ENCODE results near the gene ACP1. TPM values are rescaled to one million over a fixed set of nuclear protein-coding genes. Genes with fewer than 3 reads are reported as not detected.

The ACP1 gene
- total RNA-seq, 1 experiment from 2014 or later, result 90.9 TPM

DNA sequence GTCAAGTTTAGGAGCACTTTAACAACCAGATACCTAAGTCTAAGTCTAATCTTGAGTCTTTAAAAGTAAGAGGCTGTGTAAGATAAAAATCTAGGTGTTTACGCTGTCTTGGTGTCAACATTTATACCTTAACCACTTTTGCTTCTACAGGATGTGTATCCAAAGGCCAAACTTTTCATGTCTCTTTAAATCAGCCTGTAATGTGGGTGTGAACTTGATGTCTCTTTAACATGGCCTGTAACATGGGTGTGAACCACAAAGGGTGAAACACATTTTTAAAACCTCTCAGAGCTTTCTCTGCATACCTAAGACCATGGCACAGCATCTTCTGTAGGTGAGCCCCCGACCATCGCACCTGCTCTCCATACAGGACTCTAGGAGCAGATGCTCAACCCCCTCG, 41.3 kb upstream of the ACP1 start:
- no peak for DNase-seq (ENCODE audit: low read depth, low spot score)
- BruUV-seq (replicated peaks), result no TSS peak
- in situ Hi-C loops (cut with HindIII; ENCODE audit: low pct_unique_long_range_greater_than_20kb, low sequenced_read_pairs), result no loop called here
- no peaks in the 10 kb centered on the region for H3K9me3 ChIP-seq (ENCODE audit: control insufficient read depth, insufficient read depth, low read depth, low read length)
- POLR2A ChIA-PET, result no interaction called here
- CTCF ChIA-PET, result no interaction called here
- intact Hi-C loops (cut with micrococcal nuclease; ENCODE audit: unreplicated experiment), result no loop called here
- ATAC-seq, result no peak
- no peaks in the 10 kb centered on the region for H3K27me3 ChIP-seq (ENCODE audit: control insufficient read depth, insufficient read depth, low read length)
- TF ChIP-seq SIN3A (IDR thresholded peaks at IDR 0.05; ENCODE audit: borderline replicate concordance, insufficient read depth, low read depth, low read length), result no peak
- TF ChIP-seq TCF7L2 (IDR thresholded peaks at IDR 0.05; ENCODE audit: low read depth, low read length), result no peak
- TF ChIP-seq CTCF (IDR thresholded peaks at IDR 0.05), result no peak
- TF ChIP-seq POLR2AphosphoS5 (IDR thresholded peaks at IDR 0.05; ENCODE audit: low read depth, low read length), result no peak
- TF ChIP-seq, protein P1, sequence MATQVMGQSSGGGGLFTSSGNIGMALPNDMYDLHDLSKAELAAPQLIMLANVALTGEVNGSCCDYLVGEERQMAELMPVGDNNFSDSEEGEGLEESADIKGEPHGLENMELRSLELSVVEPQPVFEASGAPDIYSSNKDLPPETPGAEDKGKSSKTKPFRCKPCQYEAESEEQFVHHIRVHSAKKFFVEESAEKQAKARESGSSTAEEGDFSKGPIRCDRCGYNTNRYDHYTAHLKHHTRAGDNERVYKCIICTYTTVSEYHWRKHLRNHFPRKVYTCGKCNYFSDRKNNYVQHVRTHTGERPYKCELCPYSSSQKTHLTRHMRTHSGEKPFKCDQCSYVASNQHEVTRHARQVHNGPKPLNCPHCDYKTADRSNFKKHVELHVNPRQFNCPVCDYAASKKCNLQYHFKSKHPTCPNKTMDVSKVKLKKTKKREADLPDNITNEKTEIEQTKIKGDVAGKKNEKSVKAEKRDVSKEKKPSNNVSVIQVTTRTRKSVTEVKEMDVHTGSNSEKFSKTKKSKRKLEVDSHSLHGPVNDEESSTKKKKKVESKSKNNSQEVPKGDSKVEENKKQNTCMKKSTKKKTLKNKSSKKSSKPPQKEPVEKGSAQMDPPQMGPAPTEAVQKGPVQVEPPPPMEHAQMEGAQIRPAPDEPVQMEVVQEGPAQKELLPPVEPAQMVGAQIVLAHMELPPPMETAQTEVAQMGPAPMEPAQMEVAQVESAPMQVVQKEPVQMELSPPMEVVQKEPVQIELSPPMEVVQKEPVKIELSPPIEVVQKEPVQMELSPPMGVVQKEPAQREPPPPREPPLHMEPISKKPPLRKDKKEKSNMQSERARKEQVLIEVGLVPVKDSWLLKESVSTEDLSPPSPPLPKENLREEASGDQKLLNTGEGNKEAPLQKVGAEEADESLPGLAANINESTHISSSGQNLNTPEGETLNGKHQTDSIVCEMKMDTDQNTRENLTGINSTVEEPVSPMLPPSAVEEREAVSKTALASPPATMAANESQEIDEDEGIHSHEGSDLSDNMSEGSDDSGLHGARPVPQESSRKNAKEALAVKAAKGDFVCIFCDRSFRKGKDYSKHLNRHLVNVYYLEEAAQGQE (IDR thresholded peaks at IDR 0.05; ENCODE audit: insufficient read depth in 1 of 2, low read depth in 2 of 2, low read length in 1 of 2), result no peak
- no peaks in the 10 kb centered on the region for H3K4me1 ChIP-seq (ENCODE audit: control insufficient read depth, insufficient read depth, low read length)
- no peak overlapping the region for H3K27ac ChIP-seq (ENCODE audit: low read length)
- no peak overlapping the region for H3K4me3 ChIP-seq (ENCODE audit: low read depth in 2 of 2, low read length in 2 of 2)
- no peaks in the 10 kb centered on the region for H3K36me3 ChIP-seq (ENCODE audit: control insufficient read depth, insufficient read depth, low read length)

- POLR2A ChIA-PET, result no interaction called here
- H3K36me3 ChIP-seq (ENCODE audit: control insufficient read depth, insufficient read depth, low read length), result no peaks in the 10 kb centered on the region
- H3K4me3 ChIP-seq (ENCODE audit: low read depth in 2 of 2, low read length in 2 of 2), result no peak overlapping the region
- no peaks in the 10 kb centered on the region for H3K4me1 ChIP-seq (ENCODE audit: control insufficient read depth, insufficient read depth, low read length)
- no peaks in the 10 kb centered on the region for H3K9me3 ChIP-seq (ENCODE audit: control insufficient read depth, insufficient read depth, low read depth, low read length)
- ATAC-seq (no peak), DNase-seq (ENCODE audit: low read depth, low spot score) (no peak)
- intact Hi-C loops (cut with micrococcal nuclease; ENCODE audit: unreplicated experiment) (no loop called here), in situ Hi-C loops (cut with HindIII; ENCODE audit: low pct_unique_long_range_greater_than_20kb, low sequenced_read_pairs) (no loop called here)
- BruUV-seq (replicated peaks), result no TSS peak
- TF ChIP-seq, protein P1 (IDR thresholded peaks at IDR 0.05; ENCODE audit: insufficient read depth in 1 of 2, low read depth in 2 of 2, low read length in 1 of 2), result no peak
- TF ChIP-seq CTCF (IDR thresholded peaks at IDR 0.05) (no peak), SIN3A (IDR thresholded peaks at IDR 0.05; ENCODE audit: borderline replicate concordance, insufficient read depth, low read depth, low read length) (no peak), POLR2AphosphoS5 (IDR thresholded peaks at IDR 0.05; ENCODE audit: low read depth, low read length) (no peak)
- no peak overlapping the region for H3K27ac ChIP-seq (ENCODE audit: low read length)
- CTCF ChIA-PET, result no interaction called here
- H3K27me3 ChIP-seq (ENCODE audit: control insufficient read depth, insufficient read depth, low read length), result no peaks in the 10 kb centered on the region
Observed at GRCh38 chr2:223971-224760, 40.6 kb upstream of the ACP1 start.

Measured in Panc1 (cell line).